CD4-positive, alpha-beta T cell treated with Interferon gamma for 1 hour (primary cell): Measurements from ENCODE around the gene FUT3.
A peak's percentile ranks its signal among the peaks of the same experiment; 100 is the strongest.

Experiments
- DNase-seq: peaks from one replicate; pipeline ENCODE4 v3.0.0-alpha.2; 2020

FUT3 gene

GRCh38 chr19:5822181-5822844 is 28.9 kb downstream of the FUT3 start:
- DNase-seq = no peak

GRCh38 chr19:5821521-5822180 is 29.6 kb downstream of the FUT3 start:
- no peak for DNase-seq

GRCh38 chr19:5820785-5821184 is 30.5 kb downstream of the FUT3 start:
- no peak for DNase-seq

GRCh38 chr19:5818594-5818993 is 32.7 kb downstream of the FUT3 start:
- DNase-seq = no peak

GRCh38 chr19:5817218-5817617 is 34.0 kb downstream of the FUT3 start:
- no peak for DNase-seq

- DNase-seq = no peak
Observed at GRCh38 chr19:5814852-5815246, 36.4 kb downstream of the FUT3 start.

GRCh38 chr19:5814123-5814851 is 37.0 kb downstream of the FUT3 start:
- DNase-seq = no peak

GRCh38 chr19:5811117-5811516 is 40.1 kb downstream of the FUT3 start:
- DNase-seq = no peak

- no peak for DNase-seq
Observed at GRCh38 chr19:5809469-5809868, 41.8 kb downstream of the FUT3 start.

GRCh38 chr19:5809053-5809452 is 42.2 kb downstream of the FUT3 start:
- no peak for DNase-seq

- DNase-seq = no peak
Observed at GRCh38 chr19:5808120-5808816, 43.0 kb downstream of the FUT3 start.

GRCh38 chr19:5806905-5807304 is 44.3 kb downstream of the FUT3 start:
- no peak for DNase-seq

- no peak for DNase-seq
Observed at GRCh38 chr19:5806133-5806489, 45.1 kb downstream of the FUT3 start.

- DNase-seq = peak; percentile 44
Observed at GRCh38 chr19:5805462-5806132, 45.7 kb downstream of the FUT3 start.

- DNase-seq = peak; percentile 60
Observed at GRCh38 chr19:5804516-5805461, 46.5 kb downstream of the FUT3 start, which contains the start of gene NRTN. TSS of gene NRTN (plus strand) at chr19:5805067. CDS start at chr19:5824166, 19,099 bp downstream.

GRCh38 chr19:5803752-5804515 is 47.3 kb downstream of the FUT3 start:
- DNase-seq = peak; percentile 91

- no peak for DNase-seq
Observed at GRCh38 chr19:5803441-5803751, 47.9 kb downstream of the FUT3 start.

- DNase-seq = no peak
Observed at GRCh38 chr19:5801796-5802619, 49.2 kb downstream of the FUT3 start.

GRCh38 chr19:5800361-5801270 is 50.6 kb downstream of the FUT3 start:
- DNase-seq = no peak
